Measurements from ENCODE around the gene GRIK5. TPM values are rescaled to one million over a fixed set of nuclear protein-coding genes. Genes with fewer than 3 reads are reported as not detected.
A peak's percentile ranks its signal among the peaks of the same experiment; 100 is the strongest.
"Not testable (repeated sequence)": the region's sequence is repeated elsewhere in the genome, so short reads cannot be mapped to it uniquely, and the experiment has no call there.

GRIK5 gene
- total RNA-seq, 2 experiments from 2014 or later, result 0.38 to 0.68 TPM

GRCh38 chr19:42051166-42052115, 18.6 kb downstream of the GRIK5 start:
- H3K36me3 Mint-ChIP-seq (ENCODE audit: low read depth), result no peaks in the 10 kb centered on the region
- ChIA-PET POLR2A (interaction anchor here (1.0 to 1.2 kb wide), 3 partner anchors 9 to 92 kb away, joined by 3 to 4 read pairs (median 3); partner anchors contain the start of gene RABAC1), CTCF (interaction anchor here (0.5 to 6.0 kb wide), 4 partner anchors 11 to 360 kb away, joined by 3 to 32 read pairs (median 3); no protein-coding TSS in a partner anchor)
- H3K4me1 Mint-ChIP-seq, result peaks cover 19% of the 10 kb centered on the region
- H3K27ac Mint-ChIP-seq, result no peak overlapping the region
- H3K27me3 Mint-ChIP-seq, result peaks cover 2% of the 10 kb centered on the region
- H3K4me3 Mint-ChIP-seq, result no peak overlapping the region
- H3K9me3 Mint-ChIP-seq, result no peaks in the 10 kb centered on the region
- peak; percentile 40 for DNase-seq

- ChIA-PET CTCF (interaction anchor here (0.6 to 6.0 kb wide), 4 partner anchors 14 to 42 kb away, joined by 3 to 32 read pairs (median 4); no protein-coding TSS in a partner anchor), POLR2A (no interaction called here)
- Mint-ChIP-seq H3K27me3 (peaks cover 4% of the 10 kb centered on the region), H3K36me3 (ENCODE audit: low read depth) (no peaks in the 10 kb centered on the region), H3K9me3 (no peaks in the 10 kb centered on the region), H3K4me1 (peaks cover 19% of the 10 kb centered on the region), H3K4me3 (peak overlapping the region; percentile 15), H3K27ac (no peak overlapping the region)
- DNase-seq, result no peak
These were observed 21.0 kb downstream of the GRIK5 start for GRCh38 chr19:42048992-42049391.

- no peaks in the 10 kb centered on the region for H3K9me3 Mint-ChIP-seq
- H3K27me3 Mint-ChIP-seq, result peaks cover 5% of the 10 kb centered on the region
- DNase-seq, result no peak
- H3K36me3 Mint-ChIP-seq (ENCODE audit: low read depth), result no peaks in the 10 kb centered on the region
- peaks cover 8% of the 10 kb centered on the region for H3K4me1 Mint-ChIP-seq
- H3K27ac Mint-ChIP-seq, result no peak overlapping the region
- ChIA-PET POLR2A (no interaction called here), CTCF (interaction anchor here (1.3 kb wide), 1 partner anchor 11 kb away, joined by 4 read pairs; no protein-coding TSS in a partner anchor)
- H3K4me3 Mint-ChIP-seq, result no peak overlapping the region
These were observed 24.4 kb downstream of the GRIK5 start for GRCh38 chr19:42045575-42045974.

GRCh38 chr19:42042455-42043170, 27.4 kb downstream of the GRIK5 start:
- H3K4me3 Mint-ChIP-seq, result no peak overlapping the region
- no peak for DNase-seq
- no peaks in the 10 kb centered on the region for H3K9me3 Mint-ChIP-seq
- CTCF ChIA-PET, result no interaction called here
- H3K36me3 Mint-ChIP-seq (ENCODE audit: low read depth), result no peaks in the 10 kb centered on the region
- POLR2A ChIA-PET, result no interaction called here
- H3K27ac Mint-ChIP-seq, result no peak overlapping the region
- no peaks in the 10 kb centered on the region for H3K4me1 Mint-ChIP-seq
- peaks cover 5% of the 10 kb centered on the region for H3K27me3 Mint-ChIP-seq

- H3K27me3 Mint-ChIP-seq; H3K4me3 Mint-ChIP-seq; H3K4me1 Mint-ChIP-seq; DNase-seq; H3K9me3 Mint-ChIP-seq; H3K36me3 Mint-ChIP-seq (ENCODE audit: low read depth); H3K27ac Mint-ChIP-seq; POLR2A ChIA-PET: not testable (repeated sequence)
- CTCF ChIA-PET, result interaction anchor here (0.8 to 1.4 kb wide), 2 partner anchors 11 kb away, joined by 3 read pairs; no protein-coding TSS in a partner anchor
These were observed 29.5 kb downstream of the GRIK5 start for GRCh38 chr19:42040491-42040890.

- no peak for DNase-seq
- Mint-ChIP-seq H3K4me1 (peaks cover 1% of the 10 kb centered on the region), H3K9me3 (no peaks in the 10 kb centered on the region), H3K4me3 (no peak overlapping the region), H3K27me3 (peaks cover 3% of the 10 kb centered on the region), H3K36me3 (ENCODE audit: low read depth) (no peaks in the 10 kb centered on the region), H3K27ac (no peak overlapping the region)
- ChIA-PET CTCF (interaction anchor here (0.6 to 1.4 kb wide), 3 partner anchors 10 to 220 kb away, joined by 3 read pairs; no protein-coding TSS in a partner anchor), POLR2A (no interaction called here)
These were observed 30.0 kb downstream of the GRIK5 start for GRCh38 chr19:42040031-42040430.

GRCh38 chr19:42038666-42039065, 31.3 kb downstream of the GRIK5 start:
- no peaks in the 10 kb centered on the region for H3K27me3 Mint-ChIP-seq
- no peaks in the 10 kb centered on the region for H3K9me3 Mint-ChIP-seq
- CTCF ChIA-PET, result no interaction called here
- no peaks in the 10 kb centered on the region for H3K36me3 Mint-ChIP-seq (ENCODE audit: low read depth)
- H3K27ac Mint-ChIP-seq, result no peak overlapping the region
- H3K4me3 Mint-ChIP-seq, result no peak overlapping the region
- H3K4me1 Mint-ChIP-seq, result peaks cover 7% of the 10 kb centered on the region
- DNase-seq, result no peak
- POLR2A ChIA-PET, result no interaction called here

GRCh38 chr19:42037649-42038048, 32.4 kb downstream of the GRIK5 start:
- no peaks in the 10 kb centered on the region for H3K9me3 Mint-ChIP-seq
- H3K36me3 Mint-ChIP-seq (ENCODE audit: low read depth), result no peaks in the 10 kb centered on the region
- no peak overlapping the region for H3K27ac Mint-ChIP-seq
- H3K27me3 Mint-ChIP-seq, result no peaks in the 10 kb centered on the region
- CTCF ChIA-PET, result no interaction called here
- H3K4me1 Mint-ChIP-seq, result peaks cover 7% of the 10 kb centered on the region
- POLR2A ChIA-PET, result no interaction called here
- no peak overlapping the region for H3K4me3 Mint-ChIP-seq
- no peak for DNase-seq

GRCh38 chr19:42034640-42035391, 35.2 kb downstream of the GRIK5 start:
- peak; percentile 73 for DNase-seq
- H3K27ac Mint-ChIP-seq; H3K9me3 Mint-ChIP-seq; H3K36me3 Mint-ChIP-seq (ENCODE audit: low read depth); H3K4me1 Mint-ChIP-seq; POLR2A ChIA-PET; H3K27me3 Mint-ChIP-seq: not testable (repeated sequence)
- H3K4me3 Mint-ChIP-seq, result peak overlapping the region; percentile 28
- CTCF ChIA-PET, result interaction anchor here (0.5 to 1.6 kb wide), 39 partner anchors 9 to 440 kb away, joined by 3 to 32 read pairs (median 4); partner anchors contain the start of genes RABAC1, RPS19 and ZNF574

GRCh38 chr19:42033413-42033812, 36.6 kb downstream of the GRIK5 start:
- DNase-seq, result no peak
- ChIA-PET CTCF (no interaction called here), POLR2A (no interaction called here)
- Mint-ChIP-seq H3K36me3 (ENCODE audit: low read depth) (no peaks in the 10 kb centered on the region), H3K4me1 (peaks cover 7% of the 10 kb centered on the region), H3K27me3 (peaks cover 11% of the 10 kb centered on the region), H3K27ac (no peak overlapping the region), H3K9me3 (no peaks in the 10 kb centered on the region), H3K4me3 (no peak overlapping the region)

- Mint-ChIP-seq H3K27me3 (peaks cover 13% of the 10 kb centered on the region), H3K9me3 (no peaks in the 10 kb centered on the region), H3K27ac (no peak overlapping the region), H3K4me1 (peaks cover 7% of the 10 kb centered on the region), H3K4me3 (no peak overlapping the region), H3K36me3 (ENCODE audit: low read depth) (no peaks in the 10 kb centered on the region)
- ChIA-PET POLR2A (no interaction called here), CTCF (no interaction called here)
- no peak for DNase-seq
These were observed 37.6 kb downstream of the GRIK5 start for GRCh38 chr19:42032431-42032830.

GRCh38 chr19:42030645-42031440, 39.2 kb downstream of the GRIK5 start:
- no peak for DNase-seq
- CTCF ChIA-PET, result interaction anchor here (0.6 to 1.3 kb wide), 4 partner anchors 9 to 411 kb away, joined by 3 to 5 read pairs (median 3); no protein-coding TSS in a partner anchor
- Mint-ChIP-seq H3K4me3 (no peak overlapping the region), H3K27me3 (peaks cover 13% of the 10 kb centered on the region), H3K9me3 (no peaks in the 10 kb centered on the region), H3K36me3 (ENCODE audit: low read depth) (no peaks in the 10 kb centered on the region), H3K27ac (no peak overlapping the region), H3K4me1 (peaks cover 7% of the 10 kb centered on the region)
- POLR2A ChIA-PET, result no interaction called here

All from activated CD4-positive, alpha-beta memory T cell treated with anti-CD3 and anti-CD28 coated beads, Interleukin-2, amount 10 ng/mL, durations not matched to agents 7 days and 5 days (primary cell).